Measurements from ENCODE around the gene BBS7. TPM values are rescaled to one million over a fixed set of nuclear protein-coding genes. Genes with fewer than 3 reads are reported as not detected.

BBS7 gene
- total and polyA plus RNA-seq, 7 donors, result 8.4 to 14.6 (median 12.7) TPM

DNA sequence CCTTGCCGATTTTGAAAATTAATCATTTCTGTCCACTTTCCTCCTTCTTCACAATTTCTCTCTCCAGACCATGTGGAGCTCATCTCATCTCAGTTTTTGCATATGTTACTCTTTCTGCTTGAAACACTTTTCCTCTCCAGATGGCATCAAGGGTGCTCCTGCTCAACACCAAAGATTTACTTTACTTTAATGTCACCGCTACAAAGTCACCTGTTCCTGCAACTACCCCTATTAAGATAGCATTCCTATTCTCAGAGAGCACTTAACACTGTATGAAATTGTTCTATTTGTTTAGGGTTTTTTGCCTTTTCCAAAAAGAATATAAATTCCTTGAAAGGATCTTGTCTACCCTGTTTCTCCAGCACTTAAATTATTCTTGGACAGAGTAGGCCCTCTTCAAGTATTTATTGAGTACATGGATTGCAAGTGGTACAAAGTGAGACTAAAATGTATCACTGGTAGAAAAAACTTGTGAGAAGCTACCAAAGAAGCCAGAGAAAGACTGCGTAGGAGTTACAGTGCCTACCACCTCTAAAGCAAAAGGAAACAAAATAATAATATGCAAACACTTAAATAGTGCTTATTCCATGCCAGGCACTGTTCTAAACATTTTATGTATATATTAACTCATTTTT is 70.3 kb downstream of the BBS7 start:
- Histone ChIP-seq H3K4me3 (peak overlapping the region in 2 of 4 donors; percentile 86 to 90), H3K36me3 (peaks cover 0 to 26% (median 8%) of the 10 kb centered on the region in 4 donors), H3K27me3 (no peaks in the 10 kb centered on the region), H3K4me1 (peaks cover 0 to 17% (median 9%) of the 10 kb centered on the region in 4 donors), H3K27ac (peak overlapping the region; percentile 85 to 96 (median 89)), H3K9me3 (no peaks in the 10 kb centered on the region)
- WGBS, 2 donors, result 91 to 97% methylated on average over 3 of the region's 3 CpGs
- intact Hi-C loops (cut with DNase I), result loop anchor here (5.0 kb wide), 2 partner anchors 72 to 103 kb away; partner anchors contain the start of genes ANXA5 and BBS7
- TF ChIP-seq EP300 (IDR thresholded peaks at IDR 0.05) (no peak), POLR2A (IDR thresholded peaks at IDR 0.05) (no peak), POLR2AphosphoS5 (IDR thresholded peaks at IDR 0.05) (no peak)
- TF ChIP-seq, protein P1, sequence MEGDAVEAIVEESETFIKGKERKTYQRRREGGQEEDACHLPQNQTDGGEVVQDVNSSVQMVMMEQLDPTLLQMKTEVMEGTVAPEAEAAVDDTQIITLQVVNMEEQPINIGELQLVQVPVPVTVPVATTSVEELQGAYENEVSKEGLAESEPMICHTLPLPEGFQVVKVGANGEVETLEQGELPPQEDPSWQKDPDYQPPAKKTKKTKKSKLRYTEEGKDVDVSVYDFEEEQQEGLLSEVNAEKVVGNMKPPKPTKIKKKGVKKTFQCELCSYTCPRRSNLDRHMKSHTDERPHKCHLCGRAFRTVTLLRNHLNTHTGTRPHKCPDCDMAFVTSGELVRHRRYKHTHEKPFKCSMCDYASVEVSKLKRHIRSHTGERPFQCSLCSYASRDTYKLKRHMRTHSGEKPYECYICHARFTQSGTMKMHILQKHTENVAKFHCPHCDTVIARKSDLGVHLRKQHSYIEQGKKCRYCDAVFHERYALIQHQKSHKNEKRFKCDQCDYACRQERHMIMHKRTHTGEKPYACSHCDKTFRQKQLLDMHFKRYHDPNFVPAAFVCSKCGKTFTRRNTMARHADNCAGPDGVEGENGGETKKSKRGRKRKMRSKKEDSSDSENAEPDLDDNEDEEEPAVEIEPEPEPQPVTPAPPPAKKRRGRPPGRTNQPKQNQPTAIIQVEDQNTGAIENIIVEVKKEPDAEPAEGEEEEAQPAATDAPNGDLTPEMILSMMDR (IDR thresholded peaks at IDR 0.05), result no peak
- DNase-seq, result no peak

DNA sequence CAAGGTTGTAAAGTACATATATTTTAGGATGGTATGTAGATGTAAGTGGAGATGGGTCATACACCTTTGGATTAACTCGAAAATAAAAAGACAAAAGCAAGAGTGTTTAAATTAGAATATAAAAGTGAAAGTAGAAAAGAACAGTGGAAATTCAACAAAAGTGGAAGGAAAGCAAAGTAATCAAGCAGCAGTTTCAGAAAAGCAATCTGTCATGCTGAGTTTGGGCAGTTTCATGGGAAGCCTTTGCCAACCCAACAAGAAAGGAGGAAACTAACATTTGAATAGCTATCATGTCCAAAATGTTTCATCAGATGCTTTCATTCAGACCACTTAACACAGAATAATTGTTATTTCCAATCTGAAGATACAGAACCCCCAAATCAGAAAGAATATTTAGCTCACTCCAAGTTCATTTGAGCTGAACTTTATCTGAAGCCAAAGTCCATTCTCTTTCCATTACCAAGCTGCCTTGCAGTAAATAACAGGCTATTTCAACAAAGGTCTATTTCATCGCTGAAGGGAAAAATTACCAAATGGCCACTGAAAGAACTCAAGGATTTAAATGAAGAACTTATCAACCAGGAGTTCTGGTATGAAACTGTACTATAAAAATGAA is 71.0 kb downstream of the BBS7 start:
- TF ChIP-seq, protein P1 (IDR thresholded peaks at IDR 0.05), result no peak
- TF ChIP-seq POLR2AphosphoS5 (IDR thresholded peaks at IDR 0.05), result peak in 2 of 4 donors; percentile 12 to 26
- no peak for DNase-seq
- WGBS, 2 donors, result 65 to 68% methylated on average over 2 of the region's 2 CpGs
- intact Hi-C loops (cut with DNase I), result no loop called here
- H3K27me3 ChIP-seq, result no peaks in the 10 kb centered on the region
- no peak overlapping the region for H3K4me3 ChIP-seq
- H3K9me3 ChIP-seq, result no peaks in the 10 kb centered on the region
- H3K4me1 ChIP-seq, result peaks cover 0 to 17% (median 9%) of the 10 kb centered on the region in 4 donors
- H3K36me3 ChIP-seq, result peaks cover 0 to 19% (median 2%) of the 10 kb centered on the region in 4 donors
- peak overlapping the region in 3 of 4 donors; percentile 85 to 96 (median 92) for H3K27ac ChIP-seq

DNA sequence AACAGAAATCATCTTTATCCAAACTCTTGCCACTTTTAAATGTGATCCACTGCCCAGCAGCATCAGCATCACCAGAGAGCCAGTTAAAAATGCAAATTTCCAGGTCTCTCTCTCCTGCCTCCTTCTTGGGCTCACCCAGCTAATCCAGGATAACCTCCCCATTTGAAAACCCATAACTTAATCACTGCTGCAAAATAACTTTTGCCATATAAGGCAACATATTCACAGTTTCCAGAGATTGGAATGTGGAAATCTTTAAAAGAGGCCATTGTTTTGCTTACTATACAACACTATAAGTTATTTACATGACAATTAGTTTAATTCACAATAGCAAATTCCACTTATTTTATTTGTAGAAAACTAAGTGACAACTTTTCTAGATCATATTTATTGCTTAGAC is 74.0 kb downstream of the BBS7 start:
- no peak for DNase-seq
- Histone ChIP-seq H3K27ac (no peak overlapping the region), H3K4me1 (peaks cover 0 to 4% (median 2%) of the 10 kb centered on the region in 4 donors), H3K36me3 (no peaks in the 10 kb centered on the region), H3K4me3 (no peak overlapping the region), H3K9me3 (no peaks in the 10 kb centered on the region), H3K27me3 (no peaks in the 10 kb centered on the region)
- intact Hi-C loops (cut with DNase I), result no loop called here
- TF ChIP-seq, protein P1 (IDR thresholded peaks at IDR 0.05), result no peak
- TF ChIP-seq EP300 (IDR thresholded peaks at IDR 0.05), result no peak

DNA sequence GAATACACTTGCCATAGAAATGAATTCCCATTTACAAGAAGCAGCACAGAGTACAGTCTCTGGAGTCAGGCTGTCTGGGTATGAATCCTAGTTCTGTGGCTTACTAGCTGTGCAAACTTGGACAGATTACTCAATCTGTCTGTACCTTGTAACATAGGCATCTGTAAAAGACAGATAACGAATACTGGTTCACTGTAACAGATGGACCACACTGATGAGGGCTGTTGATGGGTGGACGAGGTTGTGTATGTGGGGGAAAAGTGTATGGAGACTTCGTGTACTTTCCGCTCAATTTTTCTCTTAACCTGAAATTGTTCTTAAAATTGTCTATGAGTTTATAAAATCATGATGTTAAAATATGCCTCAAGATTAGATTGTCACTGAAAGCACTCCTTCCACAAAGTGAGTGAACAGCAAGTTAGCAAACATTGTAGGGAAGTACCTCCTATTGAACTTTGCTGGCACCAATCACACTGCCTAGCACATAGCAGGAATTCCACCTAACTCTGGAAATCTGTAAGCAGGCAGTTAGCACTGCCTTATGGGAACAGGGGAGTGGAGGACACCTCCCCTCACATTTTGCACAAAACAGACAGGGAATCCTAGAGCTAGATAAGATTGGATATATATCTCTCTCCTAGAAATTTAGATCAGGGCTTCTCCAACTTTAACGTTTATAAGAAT is 75.6 kb downstream of the BBS7 start:
- Histone ChIP-seq H3K36me3 (no peaks in the 10 kb centered on the region), H3K4me3 (no peak overlapping the region), H3K9me3 (no peaks in the 10 kb centered on the region), H3K4me1 (no peaks in the 10 kb centered on the region), H3K27me3 (no peaks in the 10 kb centered on the region), H3K27ac (no peak overlapping the region)
- WGBS, 2 donors, result 69 to 82% methylated on average over 5 of the region's 5 CpGs
- TF ChIP-seq POLR2A (IDR thresholded peaks at IDR 0.05), result no peak
- TF ChIP-seq POLR2AphosphoS5 (IDR thresholded peaks at IDR 0.05), result no peak
- TF ChIP-seq EP300 (IDR thresholded peaks at IDR 0.05), result no peak
- TF ChIP-seq, protein P1 (IDR thresholded peaks at IDR 0.05), result no peak
- DNase-seq, result no peak
- intact Hi-C loops (cut with DNase I), result no loop called here

All from sigmoid colon (tissue), 7 donors.